ENCODE measurements around the gene KRTAP4-11.

KRTAP4-11 gene

DNA sequence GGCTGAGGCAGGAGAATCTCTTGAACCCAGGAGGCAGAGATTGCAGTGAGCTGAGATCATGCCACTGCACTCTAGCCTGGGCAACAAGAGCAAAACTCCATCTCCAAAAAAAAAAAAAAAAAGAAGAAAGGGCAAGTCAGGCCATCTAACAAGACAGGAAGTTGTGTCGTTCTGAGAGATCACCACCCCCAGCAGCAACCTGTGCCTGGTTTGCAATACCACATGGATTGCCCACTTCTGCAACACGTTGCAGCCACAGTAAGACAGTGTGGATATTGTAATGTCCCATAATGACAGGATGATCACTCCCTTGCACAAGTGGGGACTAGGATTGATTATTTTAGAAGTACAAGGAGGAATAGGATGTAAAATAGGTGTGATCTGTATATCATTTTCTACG lies 49.1 kb downstream of the KRTAP4-11 start:
- no peak overlapping the region for H3K9ac ChIP-seq (ENCODE audit: low read length)
- no peaks in the 10 kb centered on the region for H3K9me2 ChIP-seq (ENCODE audit: low read depth, low read length)
- no peaks in the 10 kb centered on the region for H3K4me1 ChIP-seq (ENCODE audit: insufficient read depth, low read length, severe bottlenecking)
- no peaks in the 10 kb centered on the region for H3K27me3 ChIP-seq (ENCODE audit: insufficient read depth, low read length)
- no peaks in the 10 kb centered on the region for H3K9me3 ChIP-seq (ENCODE audit: low read length)
- H3K79me2 ChIP-seq (ENCODE audit: insufficient read depth, low read length) = no peaks in the 10 kb centered on the region
- no peak overlapping the region for H3K27ac ChIP-seq (ENCODE audit: low read depth, low read length, poor library complexity, severe bottlenecking)
- no peak for TF ChIP-seq EZH2 (IDR thresholded peaks at IDR 0.05; ENCODE audit: borderline replicate concordance, low read length)
- TF ChIP-seq, protein P1, sequence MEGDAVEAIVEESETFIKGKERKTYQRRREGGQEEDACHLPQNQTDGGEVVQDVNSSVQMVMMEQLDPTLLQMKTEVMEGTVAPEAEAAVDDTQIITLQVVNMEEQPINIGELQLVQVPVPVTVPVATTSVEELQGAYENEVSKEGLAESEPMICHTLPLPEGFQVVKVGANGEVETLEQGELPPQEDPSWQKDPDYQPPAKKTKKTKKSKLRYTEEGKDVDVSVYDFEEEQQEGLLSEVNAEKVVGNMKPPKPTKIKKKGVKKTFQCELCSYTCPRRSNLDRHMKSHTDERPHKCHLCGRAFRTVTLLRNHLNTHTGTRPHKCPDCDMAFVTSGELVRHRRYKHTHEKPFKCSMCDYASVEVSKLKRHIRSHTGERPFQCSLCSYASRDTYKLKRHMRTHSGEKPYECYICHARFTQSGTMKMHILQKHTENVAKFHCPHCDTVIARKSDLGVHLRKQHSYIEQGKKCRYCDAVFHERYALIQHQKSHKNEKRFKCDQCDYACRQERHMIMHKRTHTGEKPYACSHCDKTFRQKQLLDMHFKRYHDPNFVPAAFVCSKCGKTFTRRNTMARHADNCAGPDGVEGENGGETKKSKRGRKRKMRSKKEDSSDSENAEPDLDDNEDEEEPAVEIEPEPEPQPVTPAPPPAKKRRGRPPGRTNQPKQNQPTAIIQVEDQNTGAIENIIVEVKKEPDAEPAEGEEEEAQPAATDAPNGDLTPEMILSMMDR (IDR thresholded peaks at IDR 0.05; ENCODE audit: low read length) = no peak
- H4K20me1 ChIP-seq (ENCODE audit: insufficient read depth, low read length) = no peaks in the 10 kb centered on the region
- no peaks in the 10 kb centered on the region for H3K36me3 ChIP-seq (ENCODE audit: insufficient read depth, low read length)
- H3K4me2 ChIP-seq (ENCODE audit: low read length) = no peak overlapping the region
- no peak overlapping the region for H2AFZ ChIP-seq (ENCODE audit: low read length)
- no peaks in the 10 kb centered on the region for H3F3A ChIP-seq (ENCODE audit: insufficient read depth, low read length)
- H3K4me3 ChIP-seq (ENCODE audit: low read depth, low read length, poor library complexity, severe bottlenecking) = no peak overlapping the region

DNA sequence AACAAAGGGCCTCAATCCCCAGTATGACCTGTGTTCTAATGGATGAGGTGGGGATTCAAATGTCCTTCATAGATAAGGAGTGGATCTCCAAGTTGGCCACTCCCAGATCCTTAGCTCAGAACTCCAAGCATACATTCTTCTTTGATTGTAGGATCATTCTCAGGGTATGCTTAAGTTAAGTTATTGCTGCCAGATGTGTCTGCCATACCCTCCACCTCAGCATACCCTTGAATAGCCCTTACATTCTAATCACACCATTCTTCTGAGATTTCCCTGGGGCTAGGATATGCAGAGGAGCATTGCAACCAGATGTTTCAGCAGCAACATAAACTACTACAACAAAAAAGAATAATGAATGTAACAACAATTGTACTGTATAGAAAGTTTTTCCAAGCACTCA lies 50.9 kb downstream of the KRTAP4-11 start:
- no peaks in the 10 kb centered on the region for H3K9me2 ChIP-seq (ENCODE audit: low read depth, low read length)

More for the DNA sequence above, 50.9 kb downstream of the KRTAP4-11 start:
- TF ChIP-seq EZH2 (IDR thresholded peaks at IDR 0.05; ENCODE audit: borderline replicate concordance, low read length) = no peak
- TF ChIP-seq, protein P1 (IDR thresholded peaks at IDR 0.05; ENCODE audit: low read length) = no peak
- H3F3A ChIP-seq (ENCODE audit: insufficient read depth, low read length) = no peaks in the 10 kb centered on the region
- no peaks in the 10 kb centered on the region for H4K20me1 ChIP-seq (ENCODE audit: insufficient read depth, low read length)
- no peaks in the 10 kb centered on the region for H3K27me3 ChIP-seq (ENCODE audit: insufficient read depth, low read length)
- H3K9me3 ChIP-seq (ENCODE audit: low read length) = no peaks in the 10 kb centered on the region
- no peaks in the 10 kb centered on the region for H3K4me1 ChIP-seq (ENCODE audit: insufficient read depth, low read length, severe bottlenecking)
- no peak overlapping the region for H3K27ac ChIP-seq (ENCODE audit: low read depth, low read length, poor library complexity, severe bottlenecking)
- H3K36me3 ChIP-seq (ENCODE audit: insufficient read depth, low read length) = no peaks in the 10 kb centered on the region
- no peak overlapping the region for H3K9ac ChIP-seq (ENCODE audit: low read length)
- no peak overlapping the region for H2AFZ ChIP-seq (ENCODE audit: low read length)
- no peak overlapping the region for H3K4me3 ChIP-seq (ENCODE audit: low read depth, low read length, poor library complexity, severe bottlenecking)
- H3K79me2 ChIP-seq (ENCODE audit: insufficient read depth, low read length) = no peaks in the 10 kb centered on the region
- H3K4me2 ChIP-seq (ENCODE audit: low read length) = no peak overlapping the region

Data from OCI-LY1 (cell line).